Thyroid gland (tissue), 4 donors: ENCODE data around the gene TNFRSF21. TPM values are rescaled to one million over a fixed set of nuclear protein-coding genes. Genes with fewer than 3 reads are reported as not detected.

Experiments
- DNase-seq, 2 donors: peaks; one replicate each; pipeline ENCODE4 v3.0.0-alpha.2; 2019
- H3K27ac ChIP-seq, 3 donors: fragments of 200-600 bp; sonication (generic); 1 replicate in 2 of 3; 2 replicates in 1 of 3; pipeline ENCODE4 v1.5.1; 2016 to 2019; ENCODE audit warnings: mild to moderate bottlenecking in 1 of 3, moderate library complexity in 1 of 3
- H3K27me3 ChIP-seq: fragments of 200-600 bp; sonication (generic); one replicate; pipeline ENCODE4 v1.5.1; 2019
- H3K36me3 ChIP-seq, 2 donors: fragments of 200-600 bp; sonication (generic); one replicate each; pipeline ENCODE4 v1.5.1; 2016 to 2019
- H3K4me1 ChIP-seq, 2 donors: fragments of 200-600 bp; sonication (generic); one replicate each; pipeline ENCODE4 v1.5.1; 2017 to 2019
- H3K4me3 ChIP-seq, 3 donors: fragments of 200-600 bp; sonication (generic); replicated peaks in 1 of 3; 1 replicate in 2 of 3; 2 replicates in 1 of 3; pipeline ENCODE4 v1.5.1; 2016; ENCODE audit warnings: mild to moderate bottlenecking in 1 of 3
- H3K9me3 ChIP-seq: fragments of 200-600 bp; sonication (generic); one replicate; pipeline ENCODE4 v1.5.1; 2017
- POLR2A ChIP-seq, 2 donors: fragments of 450-650 bp; IDR thresholded peaks; one replicate each; pipeline ENCODE4 v1.6.1; 2017; ENCODE audit warnings: antibody characterized with exemption in 2 of 2, mild to moderate bottlenecking in 2 of 2, moderate library complexity in 1 of 2
- WGBS, 2 donors: methylation state at CpG; one replicate each; pipeline ENCODE4 v1.1.5; 2017; 5-methylcytosine and 5-hydroxymethylcytosine counted together
- intact Hi-C: fragments of 100-400 bp; cut with DNase I; formaldehyde crosslinking; loops from one replicate; pipeline ENCODE4 v1.15.1; 2023
- total RNA-seq, 4 donors: library from RNA; depleted of rRNA; stranded (reverse); fragments of >200 nt; gene quantifications; one replicate each; pipeline ENCODE4 v1.2.3, GENCODE V29; 2016
- TF ChIP-seq, protein P1 (sequence below), 6 experiments: fragments of 200-600 bp in 3 of 6; fragments of 450-650 bp in 3 of 6; sonication (generic) in 3 of 6; IDR thresholded peaks; one replicate each; pipeline ENCODE4 v1.5.1; 2016 to 2019; ENCODE audit warnings: antibody characterized with exemption in 6 of 6, mild to moderate bottlenecking in 2 of 6, inconsistent platforms in 1 of 6, moderate library complexity in 1 of 6

The TNFRSF21 gene
- total RNA-seq, 4 donors from 2014 or later, result 5.7 to 13.6 (median 7.0) TPM

DNA sequence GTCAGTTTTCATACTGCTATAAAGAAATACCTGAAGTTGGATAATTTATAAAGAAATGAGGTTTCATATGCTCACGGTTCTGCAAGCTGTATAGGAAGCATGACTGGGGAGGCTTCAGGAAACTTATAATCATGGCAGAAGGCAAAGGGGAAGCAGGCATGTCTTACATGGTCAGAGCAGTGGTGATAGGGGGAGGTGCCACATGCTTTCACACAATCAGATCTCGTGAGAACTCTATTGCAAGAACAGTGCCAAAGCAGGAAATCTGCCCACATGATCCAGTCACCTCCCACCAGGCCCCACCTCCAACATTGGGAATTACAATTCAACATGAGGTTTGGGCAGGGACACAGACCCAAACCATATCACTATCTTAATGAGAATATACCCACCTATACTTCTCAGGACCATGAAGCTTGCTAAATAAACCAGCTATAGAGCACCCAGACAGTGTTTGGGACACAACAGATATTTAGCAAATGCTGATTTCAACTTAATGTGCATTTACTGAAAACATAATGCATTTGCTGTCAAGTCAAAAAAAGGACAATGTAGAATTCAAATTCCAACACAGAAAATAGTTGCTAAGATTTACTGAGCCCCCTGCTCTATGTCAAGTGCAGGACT is 63.8 kb downstream of the TNFRSF21 start:
- Histone ChIP-seq H3K27me3 (no peaks in the 10 kb centered on the region), H3K4me3 (no peak overlapping the region), H3K36me3 (no peaks in the 10 kb centered on the region), H3K4me1 (peaks cover 11 to 24% of the 10 kb centered on the region in 2 donors), H3K9me3 (no peaks in the 10 kb centered on the region), H3K27ac (no peak overlapping the region)
- TF ChIP-seq, protein P1, sequence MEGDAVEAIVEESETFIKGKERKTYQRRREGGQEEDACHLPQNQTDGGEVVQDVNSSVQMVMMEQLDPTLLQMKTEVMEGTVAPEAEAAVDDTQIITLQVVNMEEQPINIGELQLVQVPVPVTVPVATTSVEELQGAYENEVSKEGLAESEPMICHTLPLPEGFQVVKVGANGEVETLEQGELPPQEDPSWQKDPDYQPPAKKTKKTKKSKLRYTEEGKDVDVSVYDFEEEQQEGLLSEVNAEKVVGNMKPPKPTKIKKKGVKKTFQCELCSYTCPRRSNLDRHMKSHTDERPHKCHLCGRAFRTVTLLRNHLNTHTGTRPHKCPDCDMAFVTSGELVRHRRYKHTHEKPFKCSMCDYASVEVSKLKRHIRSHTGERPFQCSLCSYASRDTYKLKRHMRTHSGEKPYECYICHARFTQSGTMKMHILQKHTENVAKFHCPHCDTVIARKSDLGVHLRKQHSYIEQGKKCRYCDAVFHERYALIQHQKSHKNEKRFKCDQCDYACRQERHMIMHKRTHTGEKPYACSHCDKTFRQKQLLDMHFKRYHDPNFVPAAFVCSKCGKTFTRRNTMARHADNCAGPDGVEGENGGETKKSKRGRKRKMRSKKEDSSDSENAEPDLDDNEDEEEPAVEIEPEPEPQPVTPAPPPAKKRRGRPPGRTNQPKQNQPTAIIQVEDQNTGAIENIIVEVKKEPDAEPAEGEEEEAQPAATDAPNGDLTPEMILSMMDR (IDR thresholded peaks at IDR 0.05), result no peak
- TF ChIP-seq POLR2A (IDR thresholded peaks at IDR 0.05), result no peak
- 72 to 73% methylated on average over 2 of the region's 2 CpGs for WGBS, 2 donors
- intact Hi-C loops, result no loop called here
- no peak for DNase-seq

DNA sequence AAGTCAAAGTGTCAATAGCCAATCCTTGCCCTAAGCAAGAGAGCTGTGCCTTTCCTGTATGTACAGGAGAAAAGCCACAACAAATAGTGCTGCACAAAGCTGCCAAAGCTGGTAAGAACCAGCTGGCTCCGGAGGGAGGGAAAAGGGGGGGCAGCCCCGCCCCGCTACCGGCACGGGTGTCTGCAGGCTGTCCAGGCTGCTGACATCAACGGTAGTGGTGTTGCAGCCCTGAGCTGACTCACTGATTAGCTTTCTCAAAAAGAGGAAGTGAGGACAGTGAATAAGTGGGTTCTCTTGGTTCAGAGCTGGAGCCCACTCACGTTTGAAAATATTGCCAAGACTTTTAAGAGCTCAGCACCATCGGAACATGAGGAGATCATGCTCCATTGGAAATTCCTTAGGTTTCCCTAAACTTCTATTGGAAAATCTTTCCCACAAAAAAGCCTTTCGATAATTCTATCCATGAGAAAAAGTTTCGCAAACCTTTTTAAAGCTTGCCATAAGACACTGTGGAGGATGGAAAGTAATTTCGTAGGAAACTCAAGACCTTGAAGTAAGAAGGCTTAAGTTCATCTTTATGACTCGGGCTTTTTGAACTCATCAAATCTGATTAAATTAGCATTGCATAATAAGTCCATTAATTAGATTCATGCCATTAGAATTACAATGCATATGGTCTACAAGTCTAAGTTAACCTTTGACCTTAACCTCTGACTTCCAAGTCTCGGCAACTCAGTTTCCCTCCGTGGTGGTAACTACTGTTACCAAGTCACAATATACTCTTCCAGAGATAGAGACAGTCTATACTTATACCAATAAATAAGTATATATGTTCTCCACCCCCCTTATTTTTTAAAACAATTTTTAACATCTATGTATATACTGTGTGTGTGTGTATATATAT is 67.0 kb downstream of the TNFRSF21 start:
- no peak overlapping the region for H3K4me3 ChIP-seq
- no peaks in the 10 kb centered on the region for H3K36me3 ChIP-seq
- peaks cover 11 to 24% of the 10 kb centered on the region in 2 donors for H3K4me1 ChIP-seq
- no peaks in the 10 kb centered on the region for H3K9me3 ChIP-seq
- peak; percentile 75 to 78 for DNase-seq
- peak overlapping the region in 1 of 3 donors; percentile 34 for H3K27ac ChIP-seq
- TF ChIP-seq, protein P1 (IDR thresholded peaks at IDR 0.05), result no peak
- no peak for TF ChIP-seq POLR2A (IDR thresholded peaks at IDR 0.05)
- 42 to 52% methylated on average over 13 to 14 of the region's 14 CpGs for WGBS, 2 donors
- no peaks in the 10 kb centered on the region for H3K27me3 ChIP-seq
- intact Hi-C loops, result no loop called here

DNA sequence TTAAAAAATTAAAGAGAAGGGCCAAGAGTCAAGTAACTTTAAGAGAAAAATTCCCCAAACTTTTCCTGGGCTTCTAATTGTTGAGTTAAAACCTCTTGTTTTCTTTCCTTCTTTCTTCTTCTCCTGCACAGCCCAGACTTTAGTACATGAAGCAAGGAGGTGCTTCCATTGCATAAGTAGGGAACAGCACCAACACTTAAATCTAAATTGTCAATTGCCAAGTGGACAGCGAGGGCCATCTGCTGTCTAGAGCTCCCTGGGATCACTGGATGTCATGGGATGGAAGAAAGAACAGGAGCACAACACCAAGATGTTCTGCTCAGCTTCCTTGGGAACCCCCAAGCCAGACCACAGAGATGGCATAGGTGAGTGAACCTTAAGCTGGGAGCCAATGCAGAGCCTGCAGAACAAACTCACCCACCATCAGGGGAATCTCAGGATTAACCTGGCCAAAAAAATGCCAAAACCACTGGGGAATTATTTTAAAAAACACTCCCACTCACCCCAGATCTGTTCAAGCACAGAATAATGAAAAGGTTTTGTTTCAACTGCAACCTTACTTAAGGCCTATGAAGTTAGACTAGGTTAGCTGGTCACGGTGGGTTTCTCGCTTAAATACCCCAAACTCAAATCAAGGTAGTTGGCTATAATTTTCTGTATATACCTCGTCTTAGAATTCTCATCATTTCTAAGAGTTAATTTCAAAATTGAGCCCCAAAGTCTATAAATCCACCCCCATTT is 67.8 kb downstream of the TNFRSF21 start:
- intact Hi-C loops, result no loop called here
- peaks cover 4 to 16% of the 10 kb centered on the region in 2 donors for H3K4me1 ChIP-seq
- H3K36me3 ChIP-seq, result no peaks in the 10 kb centered on the region
- H3K27ac ChIP-seq, result peak overlapping the region in 1 of 3 donors; percentile 34
- H3K27me3 ChIP-seq, result no peaks in the 10 kb centered on the region
- no peak overlapping the region for H3K4me3 ChIP-seq
- no peak for DNase-seq
- no peaks in the 10 kb centered on the region for H3K9me3 ChIP-seq
- 83 to 96% methylated on average over 4 of the region's 4 CpGs for WGBS, 2 donors
- TF ChIP-seq, protein P1 (IDR thresholded peaks at IDR 0.05), result no peak
- TF ChIP-seq POLR2A (IDR thresholded peaks at IDR 0.05), result no peak

DNA sequence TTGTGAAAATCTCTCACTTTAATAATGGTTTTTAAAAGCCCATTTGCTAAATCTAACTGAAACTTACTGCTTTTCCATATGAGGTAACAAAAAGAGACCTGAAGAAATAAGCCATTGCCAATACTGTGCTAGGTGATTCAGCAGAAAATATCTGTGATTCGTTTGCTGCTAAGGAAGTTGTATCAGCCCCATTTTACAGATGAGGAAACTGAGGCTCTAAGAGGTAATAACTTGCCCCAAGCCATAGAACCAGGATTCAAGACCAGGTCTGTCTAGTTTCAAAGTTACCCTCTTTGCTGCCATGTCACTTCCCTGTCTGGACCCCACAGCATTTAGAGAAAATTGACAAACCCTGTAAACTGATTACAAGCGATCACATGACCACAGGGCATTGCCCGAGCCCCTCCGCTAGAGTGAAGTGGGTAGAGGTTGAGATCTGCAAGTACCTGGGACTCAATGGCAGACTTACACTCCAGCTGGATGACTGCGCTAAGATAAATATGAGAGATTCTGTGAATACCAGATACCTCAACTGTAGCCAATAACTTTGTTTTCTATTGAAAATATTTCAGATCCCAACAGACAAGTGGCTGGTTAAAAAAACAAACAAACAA is 69.3 kb downstream of the TNFRSF21 start:
- Histone ChIP-seq H3K9me3 (no peaks in the 10 kb centered on the region), H3K4me3 (no peak overlapping the region), H3K27ac (no peak overlapping the region), H3K4me1 (peaks cover 3 to 25% of the 10 kb centered on the region in 2 donors), H3K36me3 (no peaks in the 10 kb centered on the region), H3K27me3 (no peaks in the 10 kb centered on the region)
- WGBS, 2 donors, result 94 to 95% methylated on average over 5 of the region's 5 CpGs
- TF ChIP-seq, protein P1 (IDR thresholded peaks at IDR 0.05), result no peak
- no peak for TF ChIP-seq POLR2A (IDR thresholded peaks at IDR 0.05)
- intact Hi-C loops, result no loop called here
- DNase-seq, result no peak
